Activated CD4-positive, alpha-beta memory T cell treated with anti-CD3 and anti-CD28 coated beads for 36 hours (primary cell): ENCODE measurements around the gene SLC27A3. TPM values are rescaled to one million over a fixed set of nuclear protein-coding genes. Genes with fewer than 3 reads are reported as not detected.

Source experiments
- CTCF ChIA-PET: fragments of 350-600 bp; sonication (Branson Sonifier 250); formaldehyde crosslinking; loops from one replicate; lab custom pipeline; 2021; ENCODE audit warnings: antibody characterized with exemption, inconsistent platforms; lab: Charles Lee
- POLR2A ChIA-PET: fragments of 350-600 bp; sonication (Branson Sonifier 250); formaldehyde crosslinking; loops from one replicate; lab custom pipeline; 2021; ENCODE audit warnings: antibody characterized with exemption; lab: Charles Lee
- DNase-seq: peaks from one replicate; pipeline ENCODE4 v3.0.0-alpha.2; 2020
- H3K27ac Mint-ChIP-seq: one replicate; pipeline ENCODE4 v1.8.0; 2021; ENCODE audit warnings: mixed read lengths
- H3K27me3 Mint-ChIP-seq: one replicate; pipeline ENCODE4 v1.8.0; 2021; ENCODE audit warnings: mixed read lengths
- H3K36me3 Mint-ChIP-seq: one replicate; pipeline ENCODE4 v1.8.0; 2021; ENCODE audit warnings: mixed read lengths
- H3K4me1 Mint-ChIP-seq: one replicate; pipeline ENCODE4 v1.8.0; 2021; ENCODE audit warnings: low read depth, mixed read lengths
- H3K4me3 Mint-ChIP-seq: one replicate; pipeline ENCODE4 v1.8.0; 2021; ENCODE audit warnings: mild to moderate bottlenecking, mixed read lengths
- H3K9me3 Mint-ChIP-seq: one replicate; pipeline ENCODE4 v1.8.0; 2021; ENCODE audit warnings: mixed read lengths
- intact Hi-C: fragments of 100-400 bp; cut with micrococcal nuclease; formaldehyde crosslinking; loops from one replicate; pipeline ENCODE4 v1.15.1; 2023
- total RNA-seq, 2 experiments: library from RNA; stranded (reverse); gene quantifications; one replicate each; pipeline ENCODE4 v1.2.3, GENCODE V29; 2021

The SLC27A3 gene
- total RNA-seq, 2 experiments from 2014 or later: 5.9 to 7.8 TPM

DNA sequence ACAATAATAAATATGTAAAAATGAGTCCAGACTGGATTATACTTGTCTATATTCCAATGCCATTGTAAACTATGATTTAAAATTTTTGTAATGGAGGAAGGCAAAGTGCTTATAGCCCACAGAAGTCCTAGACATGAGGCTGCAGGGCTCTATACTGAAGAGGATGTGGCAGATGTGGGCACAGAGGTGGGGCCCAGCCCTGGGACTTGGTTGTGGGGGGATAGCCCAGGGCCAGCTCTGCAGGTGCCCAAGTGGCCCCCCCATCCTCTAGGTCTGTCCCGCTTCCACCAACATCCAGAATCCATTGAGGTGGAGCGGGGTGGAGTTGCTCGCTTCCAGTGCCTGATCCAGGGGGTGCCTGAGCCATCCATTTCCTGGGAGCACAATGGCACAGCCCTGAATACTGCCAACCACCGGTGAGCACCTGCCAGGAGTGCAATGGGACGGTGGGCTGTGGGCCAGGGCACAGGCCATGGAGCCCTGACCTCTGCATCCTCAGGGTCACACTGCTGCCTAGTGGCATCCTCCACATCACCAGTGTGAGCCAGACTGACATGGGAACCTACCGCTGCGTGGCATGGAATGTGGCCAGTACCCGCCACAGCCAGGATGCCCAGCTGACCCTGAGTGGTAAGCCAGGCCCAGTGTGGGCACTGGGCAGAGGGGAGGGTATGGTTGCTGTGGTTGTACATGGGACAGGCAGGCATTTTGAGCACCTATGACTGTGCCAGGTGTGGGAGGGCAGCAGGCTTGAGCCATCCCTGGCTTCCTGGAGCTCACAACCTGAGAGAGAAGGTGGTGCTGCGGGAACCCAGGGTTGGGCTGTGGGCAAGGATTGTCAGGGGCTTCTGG is 21.0 kb downstream of the SLC27A3 start:
- Mint-ChIP-seq H3K36me3 (no peaks in the 10 kb centered on the region), H3K4me1 (peaks cover 11% of the 10 kb centered on the region), H3K4me3 (no peak overlapping the region), H3K27me3 (peaks cover 1% of the 10 kb centered on the region), H3K27ac (no peak overlapping the region), H3K9me3 (no peaks in the 10 kb centered on the region)
- intact Hi-C loops: loop anchor here (2.0 kb wide), 1 partner anchor 125 kb away; no protein-coding TSS in a partner anchor
- CTCF ChIA-PET: interaction anchor here (0.6 to 4.4 kb wide), 14 partner anchors 15 to 190 kb away, joined by 3 to 74 read pairs (median 4); partner anchors contain the start of genes DENND4B, JTB, RAB13 and SLC27A3
- POLR2A ChIA-PET: interaction anchor here (1.1 kb wide), 1 partner anchor 190 kb away, joined by 3 read pairs; the partner anchor contains the start of gene RAB13
- no peak for DNase-seq

GRCh38 chr1:153796786-153797659 is 21.8 kb downstream of the SLC27A3 start:
- peak; percentile 89 for DNase-seq
- ChIA-PET POLR2A (interaction anchor here (1.1 kb wide), 1 partner anchor 189 kb away, joined by 3 read pairs; the partner anchor contains the start of gene RAB13), CTCF (interaction anchor here (0.5 to 4.4 kb wide), 27 partner anchors 10 to 486 kb away, joined by 3 to 74 read pairs (median 3); partner anchors contain the start of genes DENND4B, JTB, RAB13 and RPS27)
- Mint-ChIP-seq H3K4me1 (peaks cover 3% of the 10 kb centered on the region), H3K27me3 (peaks cover 1% of the 10 kb centered on the region), H3K27ac (no peak overlapping the region), H3K4me3 (no peak overlapping the region), H3K36me3 (no peaks in the 10 kb centered on the region), H3K9me3 (no peaks in the 10 kb centered on the region)
- intact Hi-C loops: loop anchor here (1.0 to 2.0 kb wide), 4 partner anchors 24 to 189 kb away; partner anchors contain the start of genes DENND4B and RAB13

DNA sequence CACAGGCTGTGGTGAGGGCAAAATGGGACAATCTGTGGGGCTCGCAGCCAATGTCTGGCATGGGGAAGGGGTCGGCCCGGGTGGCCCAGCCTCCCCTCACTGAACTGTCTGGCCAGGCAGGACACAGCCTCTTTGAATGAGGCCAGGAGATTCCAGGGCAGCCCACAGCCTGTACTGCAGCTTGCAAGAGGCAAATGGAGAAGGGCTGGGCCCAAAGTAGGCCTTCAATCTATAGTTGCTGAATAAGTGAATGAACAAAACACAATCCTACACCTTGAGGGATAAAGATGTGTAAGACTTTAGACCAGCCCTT is 23.2 kb downstream of the SLC27A3 start:
- Mint-ChIP-seq H3K4me1 (peaks cover 4% of the 10 kb centered on the region), H3K36me3 (peaks cover 1% of the 10 kb centered on the region), H3K9me3 (no peaks in the 10 kb centered on the region), H3K4me3 (no peak overlapping the region), H3K27me3 (no peaks in the 10 kb centered on the region), H3K27ac (no peak overlapping the region)
- CTCF ChIA-PET: interaction anchor here (0.7 to 4.4 kb wide), 13 partner anchors 9 to 193 kb away, joined by 3 to 74 read pairs (median 4); partner anchors contain the start of genes CREB3L4, DENND4B, JTB and RAB13
- intact Hi-C loops: no loop called here
- no peak for DNase-seq
- POLR2A ChIA-PET: no interaction called here

DNA sequence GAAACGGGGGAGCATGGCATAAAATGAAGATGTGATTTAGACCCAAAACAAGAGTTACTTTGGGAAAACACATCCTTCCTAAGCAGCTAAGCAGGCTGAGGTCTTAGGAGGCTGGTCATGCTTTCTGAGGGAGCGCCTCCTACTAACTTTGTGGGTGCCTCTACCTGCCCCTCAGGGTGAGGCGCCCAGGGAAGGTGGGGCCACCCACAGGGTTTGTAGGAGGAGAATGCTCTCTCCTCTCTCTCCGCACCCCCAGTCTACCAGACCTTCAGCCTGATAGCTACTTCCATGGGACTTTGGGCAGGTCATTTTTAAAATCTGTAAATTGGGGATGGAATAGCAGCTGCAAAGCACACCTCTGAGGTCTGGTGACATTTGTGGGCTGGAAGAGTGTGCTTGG is 23.8 kb downstream of the SLC27A3 start:
- H3K27ac Mint-ChIP-seq: no peak overlapping the region
- H3K36me3 Mint-ChIP-seq: peaks cover 1% of the 10 kb centered on the region
- no peak for DNase-seq
- no peaks in the 10 kb centered on the region for H3K27me3 Mint-ChIP-seq
- intact Hi-C loops: no loop called here
- no peak overlapping the region for H3K4me3 Mint-ChIP-seq
- ChIA-PET CTCF (interaction anchor here (0.8 to 4.4 kb wide), 5 partner anchors 39 to 193 kb away, joined by 3 to 74 read pairs (median 3); partner anchors contain the start of gene RAB13), POLR2A (interaction anchor here (0.6 kb wide), 1 partner anchor 125 kb away, joined by 3 read pairs; no protein-coding TSS in a partner anchor)
- peaks cover 9% of the 10 kb centered on the region for H3K4me1 Mint-ChIP-seq
- H3K9me3 Mint-ChIP-seq: no peaks in the 10 kb centered on the region

DNA sequence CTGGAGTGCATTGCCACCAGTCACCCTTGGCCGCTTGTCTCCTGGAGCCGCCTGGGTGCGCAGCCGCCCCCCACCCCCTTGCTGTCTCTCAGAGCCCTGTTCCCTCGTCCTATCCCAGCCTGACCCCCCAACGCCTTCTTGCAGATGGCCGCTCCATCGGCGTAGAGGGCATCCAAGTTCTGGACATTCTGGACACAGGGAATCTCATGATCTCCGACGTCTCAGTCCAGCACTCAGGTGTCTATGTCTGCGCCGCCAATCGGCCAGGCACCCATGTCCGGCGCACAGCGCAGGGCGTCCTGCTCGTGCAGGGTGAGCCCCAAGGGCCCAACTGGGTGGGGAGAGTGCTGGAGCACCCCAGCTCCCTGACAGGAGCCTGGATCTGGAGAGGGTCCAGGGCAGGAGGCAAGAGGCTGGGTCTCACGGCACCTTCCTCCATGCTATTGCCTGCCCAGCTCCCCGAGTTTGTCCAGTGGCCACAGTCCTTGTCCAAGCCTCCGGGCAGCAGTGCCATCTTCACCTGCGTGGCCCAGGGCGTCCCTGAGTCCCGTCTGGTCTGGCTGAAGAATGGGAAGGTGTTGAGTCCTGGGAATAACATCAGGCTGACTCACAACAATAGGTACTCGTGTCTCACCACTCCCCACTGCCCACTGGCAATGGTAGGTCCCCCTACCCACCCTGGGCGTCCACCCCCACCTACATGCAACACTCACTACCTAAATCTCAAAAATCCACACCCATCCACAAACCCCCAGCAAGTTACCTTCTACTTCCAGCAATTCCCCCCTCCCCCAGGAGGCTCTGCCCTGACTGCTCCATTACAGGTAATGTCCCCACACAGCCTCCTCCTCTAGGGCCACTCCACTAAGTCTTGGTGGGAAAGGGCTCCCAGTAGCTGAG is 24.6 kb downstream of the SLC27A3 start:
- POLR2A ChIA-PET: no interaction called here
- H3K36me3 Mint-ChIP-seq: peaks cover 5% of the 10 kb centered on the region
- H3K27me3 Mint-ChIP-seq: no peaks in the 10 kb centered on the region
- peaks cover 16% of the 10 kb centered on the region for H3K4me1 Mint-ChIP-seq
- no peak overlapping the region for H3K27ac Mint-ChIP-seq
- no peaks in the 10 kb centered on the region for H3K9me3 Mint-ChIP-seq
- CTCF ChIA-PET: interaction anchor here (4.4 kb wide), 1 partner anchor 186 kb away, joined by 74 read pairs; the partner anchor contains the start of gene RAB13
- no peak for DNase-seq
- intact Hi-C loops: loop anchor here (10.0 kb wide), 1 partner anchor 475 kb away; the partner anchor contains the start of gene HAX1
- H3K4me3 Mint-ChIP-seq: no peak overlapping the region

DNA sequence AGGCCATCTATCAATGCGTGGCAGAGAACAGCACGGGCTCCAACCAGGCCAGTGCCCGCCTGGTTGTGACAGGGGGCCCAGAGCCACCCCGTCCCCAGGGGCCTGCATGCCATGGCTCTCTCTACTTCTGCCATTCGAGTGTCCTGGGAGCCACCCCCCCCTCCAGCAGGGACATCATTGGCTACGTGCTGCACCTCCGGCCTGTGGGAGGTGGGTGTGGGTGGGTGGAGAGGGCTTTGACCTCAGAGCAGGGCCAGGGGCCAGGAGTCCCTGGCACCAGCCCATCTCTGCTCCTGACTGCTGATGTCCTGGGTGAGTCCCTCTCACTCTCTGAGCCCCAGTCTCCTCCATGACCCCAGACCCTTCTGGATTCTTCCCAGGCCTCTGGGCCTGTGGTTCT is 25.3 kb downstream of the SLC27A3 start:
- no peak overlapping the region for H3K27ac Mint-ChIP-seq
- H3K4me1 Mint-ChIP-seq: peaks cover 21% of the 10 kb centered on the region
- no peak overlapping the region for H3K4me3 Mint-ChIP-seq
- POLR2A ChIA-PET: interaction anchor here (1.7 kb wide), 1 partner anchor 121 kb away, joined by 4 read pairs; no protein-coding TSS in a partner anchor
- peaks cover 5% of the 10 kb centered on the region for H3K36me3 Mint-ChIP-seq
- DNase-seq: no peak
- intact Hi-C loops: loop anchor here (10.0 kb wide), 1 partner anchor 474 kb away; the partner anchor contains the start of gene HAX1
- no peaks in the 10 kb centered on the region for H3K27me3 Mint-ChIP-seq
- CTCF ChIA-PET: no interaction called here
- no peaks in the 10 kb centered on the region for H3K9me3 Mint-ChIP-seq

- ChIA-PET CTCF (interaction anchor here (1.1 kb wide), 1 partner anchor 145 kb away, joined by 3 read pairs; the partner anchor contains the start of gene DENND4B), POLR2A (interaction anchor here (1.7 kb wide), 1 partner anchor 121 kb away, joined by 4 read pairs; no protein-coding TSS in a partner anchor)
- intact Hi-C loops: loop anchor here (10.0 kb wide), 1 partner anchor 474 kb away; the partner anchor contains the start of gene HAX1
- Mint-ChIP-seq H3K4me1 (peaks cover 27% of the 10 kb centered on the region), H3K27me3 (no peaks in the 10 kb centered on the region), H3K27ac (no peak overlapping the region), H3K4me3 (no peak overlapping the region), H3K9me3 (no peaks in the 10 kb centered on the region), H3K36me3 (peaks cover 5% of the 10 kb centered on the region)
- no peak for DNase-seq
Measured at GRCh38 chr1:153801028-153801625, 25.9 kb downstream of the SLC27A3 start.

DNA sequence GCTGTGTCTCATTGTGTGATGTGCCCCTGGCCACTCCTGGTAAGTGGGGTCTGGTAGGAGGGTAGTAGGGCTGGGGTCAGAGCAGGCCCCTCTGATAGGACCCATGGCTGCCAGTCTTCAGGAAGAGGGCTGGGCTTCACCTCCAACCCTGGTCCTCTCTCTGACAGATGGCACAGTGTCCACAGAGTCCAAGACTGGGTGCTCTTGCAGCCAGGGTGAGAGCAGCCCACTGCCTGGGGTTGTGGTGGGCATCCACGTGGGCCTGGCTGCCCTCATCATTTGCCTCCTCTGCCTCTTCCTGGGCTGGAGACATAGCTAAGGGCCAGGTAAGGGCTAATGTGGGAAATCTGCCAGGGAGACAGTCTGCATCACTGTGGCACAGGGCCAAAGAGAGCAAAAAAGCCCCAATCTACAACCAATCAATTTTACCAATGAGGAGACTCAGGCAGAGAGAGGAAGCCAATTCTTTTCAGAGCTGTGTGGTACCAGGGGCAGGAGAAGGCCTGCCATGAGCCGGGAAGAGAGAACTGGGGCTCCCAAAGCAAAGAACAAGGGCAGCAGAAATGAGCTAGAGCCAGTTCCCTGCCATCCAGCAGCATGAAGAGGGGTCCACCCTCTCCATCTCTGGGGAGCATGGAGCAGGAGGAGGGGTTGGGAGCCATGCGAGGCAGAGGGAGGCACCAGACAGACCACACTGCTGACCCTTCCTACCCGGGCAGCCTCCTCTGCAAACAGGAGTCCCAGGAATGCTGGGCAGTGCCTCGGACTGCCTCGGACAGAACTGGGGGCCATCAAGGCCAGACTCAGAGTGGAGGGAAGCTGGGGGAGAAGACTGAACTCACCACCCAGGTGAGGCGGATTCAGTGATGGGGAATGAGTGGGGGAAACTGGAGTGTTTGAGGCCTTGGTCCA is 26.8 kb downstream of the SLC27A3 start:
- CTCF ChIA-PET: interaction anchor here (1.0 to 1.6 kb wide), 3 partner anchors 27 to 144 kb away, joined by 3 to 7 read pairs (median 3); partner anchors contain the start of genes DENND4B and SLC27A3
- intact Hi-C loops: loop anchor here (10.0 kb wide), 1 partner anchor 473 kb away; the partner anchor contains the start of gene HAX1
- H3K4me3 Mint-ChIP-seq: no peak overlapping the region
- H3K27ac Mint-ChIP-seq: no peak overlapping the region
- H3K9me3 Mint-ChIP-seq: no peaks in the 10 kb centered on the region
- POLR2A ChIA-PET: interaction anchor here (1.7 kb wide), 1 partner anchor 120 kb away, joined by 4 read pairs; no protein-coding TSS in a partner anchor
- DNase-seq: no peak
- no peaks in the 10 kb centered on the region for H3K27me3 Mint-ChIP-seq
- H3K4me1 Mint-ChIP-seq: peaks cover 33% of the 10 kb centered on the region
- peaks cover 5% of the 10 kb centered on the region for H3K36me3 Mint-ChIP-seq

DNA sequence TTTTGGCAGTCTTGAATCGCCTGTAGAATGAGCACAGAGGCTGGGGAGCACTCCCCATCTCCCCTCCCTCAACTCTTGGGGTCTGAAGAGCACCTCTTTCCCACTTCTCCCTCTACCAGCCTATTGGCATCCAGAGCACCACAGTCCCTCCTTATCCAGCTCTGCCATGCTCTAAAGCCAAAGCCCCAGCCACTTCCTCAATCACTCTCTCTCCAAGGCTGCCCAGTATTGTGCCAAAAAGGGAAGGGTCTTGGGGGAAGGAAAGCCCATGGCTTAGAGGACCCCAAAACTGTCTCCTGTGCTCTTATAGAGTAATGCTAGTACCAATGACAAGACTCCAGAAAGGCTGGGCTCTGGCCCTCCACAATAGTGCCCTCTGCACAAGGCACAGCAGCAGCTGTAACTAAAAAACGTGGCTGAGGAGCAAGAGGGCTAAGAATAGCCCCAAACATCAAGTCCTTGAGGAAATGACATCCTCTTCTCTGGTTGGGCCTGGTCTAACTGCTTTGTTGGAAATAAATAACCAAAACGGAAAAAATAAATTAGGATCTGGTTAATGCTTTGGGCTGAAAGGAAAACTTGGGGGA is 28.4 kb downstream of the SLC27A3 start:
- Mint-ChIP-seq H3K27me3 (no peaks in the 10 kb centered on the region), H3K4me3 (no peak overlapping the region), H3K4me1 (peaks cover 30% of the 10 kb centered on the region), H3K27ac (no peak overlapping the region), H3K36me3 (peaks cover 8% of the 10 kb centered on the region), H3K9me3 (no peaks in the 10 kb centered on the region)
- ChIA-PET POLR2A (no interaction called here), CTCF (interaction anchor here (1.6 kb wide), 1 partner anchor 143 kb away, joined by 7 read pairs; the partner anchor contains the start of gene DENND4B)
- DNase-seq: no peak
- intact Hi-C loops: loop anchor here (2.0 to 10.0 kb wide), 4 partner anchors 13 to 471 kb away; partner anchors contain the start of genes HAX1 and RAB13
